GM18907 (cell line): ENCODE results near the gene FARSA.
"Not testable (repeated sequence)": the region's sequence is repeated elsewhere in the genome, so short reads cannot be mapped to it uniquely, and the experiment has no call there.

Source experiments
- ATAC-seq: cut with Tn5 transposase; IDR thresholded peaks from one replicate; pipeline ENCODE4 v1.9.1; 2021; ENCODE audit warnings: mild to moderate bottlenecking, moderate library complexity; ENCODE audit not compliant: unreplicated experiment

The FARSA gene

GRCh38 chr19:12933287-12934072 is at the start of gene FARSA:
Gene FARSA (minus strand): TSS chr19:12933711. CDS start chr19:12933696, 15 bp downstream.
- peak; percentile 48 for ATAC-seq

GRCh38 chr19:12983091-12983490 is 49.6 kb upstream of the FARSA start:
- no peak for ATAC-seq

GRCh38 chr19:12982648-12983047 is 49.1 kb upstream of the FARSA start:
- ATAC-seq: no peak

- ATAC-seq: no peak
Observed at GRCh38 chr19:12979974-12980373, 46.5 kb upstream of the FARSA start.

- not testable (repeated sequence) for ATAC-seq
Observed at GRCh38 chr19:12976109-12976508, 42.6 kb upstream of the FARSA start.

- no peak for ATAC-seq
Observed at GRCh38 chr19:12975221-12975741, 41.8 kb upstream of the FARSA start.

- no peak for ATAC-seq
Observed at GRCh38 chr19:12974301-12975220, 41.0 kb upstream of the FARSA start.

GRCh38 chr19:12973236-12973635 is 39.7 kb upstream of the FARSA start:
- no peak for ATAC-seq

- ATAC-seq: no peak
Observed at GRCh38 chr19:12970070-12970820, 36.7 kb upstream of the FARSA start.

GRCh38 chr19:12969292-12969988 is 35.9 kb upstream of the FARSA start, which contains the start of gene DAND5:
Gene DAND5 (plus strand): TSS chr19:12969576. CDS start chr19:12969661, 85 bp downstream.
- no peak for ATAC-seq

- no peak for ATAC-seq
Observed at GRCh38 chr19:12967907-12968306, 34.4 kb upstream of the FARSA start.

- ATAC-seq: no peak
Observed at GRCh38 chr19:12965812-12966135, 32.3 kb upstream of the FARSA start.

GRCh38 chr19:12965017-12965811 is 31.7 kb upstream of the FARSA start:
- peak; percentile 69 for ATAC-seq

- ATAC-seq: no peak
Observed at GRCh38 chr19:12959481-12959880, 26.0 kb upstream of the FARSA start.

- ATAC-seq: not testable (repeated sequence)
Observed at GRCh38 chr19:12957389-12957952, 24.0 kb upstream of the FARSA start.

GRCh38 chr19:12956446-12957388 is 23.2 kb upstream of the FARSA start, which contains the start of gene GADD45GIP1:
Gene GADD45GIP1 (minus strand): TSS chr19:12957223. CDS start chr19:12957212, 11 bp downstream.
- ATAC-seq: no peak

- ATAC-seq: no peak
Observed at GRCh38 chr19:12955996-12956395, 22.5 kb upstream of the FARSA start.

GRCh38 chr19:12955575-12955974 is 22.1 kb upstream of the FARSA start:
- not testable (repeated sequence) for ATAC-seq
